NB4 (cell line): Measurements from ENCODE around the gene POLR2E.

ENCODE experiments used
- MYC ChIP-seq: IDR thresholded peaks from 2 replicates; pipeline ENCODE4 v1.6.1; 2011; ENCODE audit warnings: low read depth, low read length
- POLR2A ChIP-seq: IDR thresholded peaks from 2 replicates; pipeline ENCODE4 v1.6.1; 2011; ENCODE audit warnings: mild to moderate bottlenecking; ENCODE audit not compliant: insufficient read length; ENCODE audit errors: extremely low read depth
- TF ChIP-seq, protein P1 (sequence below): IDR thresholded peaks from one replicate; pipeline ENCODE4 v1.5.1; 2012; ENCODE audit warnings: low read depth, low read length

GRCh38 chr19:1103708-1104310 is 8.6 kb upstream of the POLR2E start, which contains the start of gene GPX4:
- TF ChIP-seq MYC (peak; percentile 27; the same call in 1 of the 2 replicates), POLR2A (peak; percentile 86)
- TF ChIP-seq, protein P1, sequence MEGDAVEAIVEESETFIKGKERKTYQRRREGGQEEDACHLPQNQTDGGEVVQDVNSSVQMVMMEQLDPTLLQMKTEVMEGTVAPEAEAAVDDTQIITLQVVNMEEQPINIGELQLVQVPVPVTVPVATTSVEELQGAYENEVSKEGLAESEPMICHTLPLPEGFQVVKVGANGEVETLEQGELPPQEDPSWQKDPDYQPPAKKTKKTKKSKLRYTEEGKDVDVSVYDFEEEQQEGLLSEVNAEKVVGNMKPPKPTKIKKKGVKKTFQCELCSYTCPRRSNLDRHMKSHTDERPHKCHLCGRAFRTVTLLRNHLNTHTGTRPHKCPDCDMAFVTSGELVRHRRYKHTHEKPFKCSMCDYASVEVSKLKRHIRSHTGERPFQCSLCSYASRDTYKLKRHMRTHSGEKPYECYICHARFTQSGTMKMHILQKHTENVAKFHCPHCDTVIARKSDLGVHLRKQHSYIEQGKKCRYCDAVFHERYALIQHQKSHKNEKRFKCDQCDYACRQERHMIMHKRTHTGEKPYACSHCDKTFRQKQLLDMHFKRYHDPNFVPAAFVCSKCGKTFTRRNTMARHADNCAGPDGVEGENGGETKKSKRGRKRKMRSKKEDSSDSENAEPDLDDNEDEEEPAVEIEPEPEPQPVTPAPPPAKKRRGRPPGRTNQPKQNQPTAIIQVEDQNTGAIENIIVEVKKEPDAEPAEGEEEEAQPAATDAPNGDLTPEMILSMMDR, result no peak
